Epithelial cell of alveolus of lung (primary cell): Measurements from ENCODE around the gene LGSN. TPM values are rescaled to one million over a fixed set of nuclear protein-coding genes. Genes with fewer than 3 reads are reported as not detected.

Experiments used
- total RNA-seq: library from RNA; depleted of rRNA; stranded (reverse); fragments of >200 nt; gene quantifications from 2 replicates; pipeline ENCODE4 v1.2.1, GENCODE V29; 2015

Gene LGSN, protein sequence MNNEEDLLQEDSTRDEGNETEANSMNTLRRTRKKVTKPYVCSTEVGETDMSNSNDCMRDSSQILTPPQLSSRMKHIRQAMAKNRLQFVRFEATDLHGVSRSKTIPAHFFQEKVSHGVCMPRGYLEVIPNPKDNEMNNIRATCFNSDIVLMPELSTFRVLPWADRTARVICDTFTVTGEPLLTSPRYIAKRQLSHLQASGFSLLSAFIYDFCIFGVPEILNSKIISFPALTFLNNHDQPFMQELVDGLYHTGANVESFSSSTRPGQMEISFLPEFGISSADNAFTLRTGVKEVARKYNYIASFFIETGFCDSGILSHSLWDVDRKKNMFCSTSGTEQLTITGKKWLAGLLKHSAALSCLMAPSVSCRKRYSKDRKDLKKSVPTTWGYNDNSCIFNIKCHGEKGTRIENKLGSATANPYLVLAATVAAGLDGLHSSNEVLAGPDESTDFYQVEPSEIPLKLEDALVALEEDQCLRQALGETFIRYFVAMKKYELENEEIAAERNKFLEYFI
- total RNA-seq: not detected in 2 replicates

DNA sequence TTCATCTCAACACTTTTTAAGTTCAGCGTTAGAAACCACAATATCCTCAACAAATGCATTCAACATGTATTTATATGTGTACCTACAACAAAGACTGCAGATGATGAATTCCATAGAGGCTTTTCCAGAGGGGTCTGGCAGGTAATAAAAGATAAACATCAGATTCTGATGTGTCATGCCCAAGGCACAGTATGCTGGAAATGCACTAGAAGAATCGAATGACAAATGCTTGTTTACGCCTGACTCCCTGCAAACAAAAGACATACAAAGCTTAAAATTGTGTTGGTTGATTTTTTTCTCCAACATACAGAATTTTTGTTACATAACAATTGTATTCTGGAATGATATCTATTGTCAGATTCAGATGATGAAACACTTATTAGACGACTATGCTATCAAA lies at the start of gene LGSN:
Gene LGSN, minus strand, starts transcription at position 45 of the 400 bp plus-strand sequence. Its CDS starts 40 bp downstream, at position 5.

Other genes with a start within 250 kb of the LGSN start
- gene FKBP1C, start 108.5 kb downstream of the LGSN start, total RNA-seq: 0.48 and 0.65 TPM in 2 replicates